ENCODE data around the gene TADA2B.

Gene TADA2B

GRCh38 chr4:7042503-7043283, 479 bp upstream of the TADA2B start:
- DNase-seq: peak; percentile 79 to 87

- no peak for DNase-seq
Observed at GRCh38 chr4:7044137-7044930, 1.2 kb downstream of the TADA2B start.

GRCh38 chr4:7045553-7045952, 2.4 kb downstream of the TADA2B start:
- no peak for DNase-seq

GRCh38 chr4:7045961-7046921, 3.1 kb downstream of the TADA2B start:
- no peak for DNase-seq

- DNase-seq: no peak
Observed at GRCh38 chr4:7046971-7047370, 3.8 kb downstream of the TADA2B start.

- DNase-seq: no peak
Observed at GRCh38 chr4:7048642-7049041, 5.5 kb downstream of the TADA2B start.

- no peak for DNase-seq
Observed at GRCh38 chr4:7049295-7049694, 6.1 kb downstream of the TADA2B start.

- DNase-seq: no peak
Observed at GRCh38 chr4:7049739-7050138, 6.6 kb downstream of the TADA2B start.

GRCh38 chr4:7050481-7051143, 7.4 kb downstream of the TADA2B start:
- no peak for DNase-seq

GRCh38 chr4:7051144-7051495, 7.9 kb downstream of the TADA2B start:
- DNase-seq: no peak

- DNase-seq: no peak
Observed at GRCh38 chr4:7051905-7052304, 8.7 kb downstream of the TADA2B start.

GRCh38 chr4:7052313-7052712, 9.1 kb downstream of the TADA2B start:
- DNase-seq: no peak

- DNase-seq: no peak
Observed at GRCh38 chr4:7052923-7053715, 9.9 kb downstream of the TADA2B start.

- DNase-seq: no peak
Observed at GRCh38 chr4:7054106-7054880, 11.1 kb downstream of the TADA2B start.

- DNase-seq: no peak
Observed at GRCh38 chr4:7055111-7055989, 12.2 kb downstream of the TADA2B start.

- DNase-seq: no peak
Observed at GRCh38 chr4:7055990-7056325, 12.8 kb downstream of the TADA2B start.

GRCh38 chr4:7058792-7059191, 15.6 kb downstream of the TADA2B start:
- DNase-seq: no peak

- no peak for DNase-seq
Observed at GRCh38 chr4:7059662-7060061, 16.5 kb downstream of the TADA2B start.

- no peak for DNase-seq
Observed at GRCh38 chr4:7060346-7061150, 17.4 kb downstream of the TADA2B start.

All from SHP77 (cell line).